ENCODE data around the gene PKHD1.

PKHD1 gene

DNA sequence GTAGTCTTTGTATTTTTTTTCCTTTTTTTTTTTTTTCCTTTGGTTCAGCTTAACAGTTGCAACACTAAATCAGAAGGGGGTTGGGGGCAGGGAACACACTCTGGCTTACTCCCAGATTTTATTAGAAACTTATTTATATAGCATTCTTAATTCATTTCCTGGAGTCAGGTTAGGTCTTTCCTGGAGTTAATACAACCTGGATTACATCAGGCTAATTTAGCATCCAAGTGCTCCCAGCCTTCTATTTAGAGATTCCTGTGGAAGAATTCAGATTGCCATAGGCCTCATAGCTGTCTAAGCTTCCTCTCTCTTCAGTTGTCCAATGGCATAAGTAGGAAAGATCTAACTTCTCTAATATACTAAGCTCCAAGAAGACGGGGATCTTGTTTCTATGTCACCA lies 35.8 kb upstream of the PKHD1 start:
- no peak overlapping the region for H3K4me3 ChIP-seq (ENCODE audit: low read depth, low read length)
- TF ChIP-seq, protein P1, sequence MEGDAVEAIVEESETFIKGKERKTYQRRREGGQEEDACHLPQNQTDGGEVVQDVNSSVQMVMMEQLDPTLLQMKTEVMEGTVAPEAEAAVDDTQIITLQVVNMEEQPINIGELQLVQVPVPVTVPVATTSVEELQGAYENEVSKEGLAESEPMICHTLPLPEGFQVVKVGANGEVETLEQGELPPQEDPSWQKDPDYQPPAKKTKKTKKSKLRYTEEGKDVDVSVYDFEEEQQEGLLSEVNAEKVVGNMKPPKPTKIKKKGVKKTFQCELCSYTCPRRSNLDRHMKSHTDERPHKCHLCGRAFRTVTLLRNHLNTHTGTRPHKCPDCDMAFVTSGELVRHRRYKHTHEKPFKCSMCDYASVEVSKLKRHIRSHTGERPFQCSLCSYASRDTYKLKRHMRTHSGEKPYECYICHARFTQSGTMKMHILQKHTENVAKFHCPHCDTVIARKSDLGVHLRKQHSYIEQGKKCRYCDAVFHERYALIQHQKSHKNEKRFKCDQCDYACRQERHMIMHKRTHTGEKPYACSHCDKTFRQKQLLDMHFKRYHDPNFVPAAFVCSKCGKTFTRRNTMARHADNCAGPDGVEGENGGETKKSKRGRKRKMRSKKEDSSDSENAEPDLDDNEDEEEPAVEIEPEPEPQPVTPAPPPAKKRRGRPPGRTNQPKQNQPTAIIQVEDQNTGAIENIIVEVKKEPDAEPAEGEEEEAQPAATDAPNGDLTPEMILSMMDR (IDR thresholded peaks at IDR 0.05; ENCODE audit: borderline replicate concordance, insufficient read depth, low read depth, low read length), result no peak

DNA sequence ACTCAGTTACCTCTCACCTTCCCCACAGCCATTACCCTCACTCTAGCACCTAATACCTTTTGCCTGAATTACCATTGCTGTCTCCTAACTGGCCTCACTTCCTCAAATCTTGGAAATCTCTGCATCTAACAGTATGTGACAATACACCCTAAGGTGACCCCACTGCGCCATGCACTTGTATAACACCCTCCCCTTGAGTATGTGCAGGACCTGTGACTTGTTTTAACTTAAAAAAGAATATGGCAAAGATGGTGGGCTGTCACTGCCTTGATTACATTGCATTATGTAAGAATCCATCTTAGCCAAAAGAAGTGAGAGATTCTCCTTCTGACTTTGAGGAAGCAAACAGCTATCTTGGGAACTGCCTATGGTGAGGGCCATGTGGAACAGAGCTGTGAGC lies 29.9 kb upstream of the PKHD1 start:
- TF ChIP-seq, protein P1 (IDR thresholded peaks at IDR 0.05; ENCODE audit: borderline replicate concordance, insufficient read depth, low read depth, low read length), result no peak
- no peak overlapping the region for H3K4me3 ChIP-seq (ENCODE audit: low read depth, low read length)

DNA sequence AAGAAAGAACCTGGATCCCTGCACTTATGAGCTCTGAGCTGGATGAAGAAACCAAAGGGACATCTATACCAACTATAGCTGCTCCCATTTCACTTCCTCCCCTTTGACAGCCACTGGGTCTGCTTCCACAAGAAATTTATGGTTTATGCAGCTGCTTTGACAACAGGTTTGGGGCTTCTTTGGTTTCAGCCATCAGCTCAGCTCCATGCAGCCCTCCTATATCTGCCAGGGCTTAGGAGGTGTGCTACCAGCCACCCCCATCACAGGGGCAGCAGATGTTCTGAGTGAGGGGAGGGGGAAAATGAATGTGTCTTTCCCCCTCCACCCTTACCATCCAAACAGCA lies 29.2 kb upstream of the PKHD1 start:
- TF ChIP-seq, protein P1 (IDR thresholded peaks at IDR 0.05; ENCODE audit: borderline replicate concordance, insufficient read depth, low read depth, low read length), result no peak
- H3K4me3 ChIP-seq (ENCODE audit: low read depth, low read length), result no peak overlapping the region

DNA sequence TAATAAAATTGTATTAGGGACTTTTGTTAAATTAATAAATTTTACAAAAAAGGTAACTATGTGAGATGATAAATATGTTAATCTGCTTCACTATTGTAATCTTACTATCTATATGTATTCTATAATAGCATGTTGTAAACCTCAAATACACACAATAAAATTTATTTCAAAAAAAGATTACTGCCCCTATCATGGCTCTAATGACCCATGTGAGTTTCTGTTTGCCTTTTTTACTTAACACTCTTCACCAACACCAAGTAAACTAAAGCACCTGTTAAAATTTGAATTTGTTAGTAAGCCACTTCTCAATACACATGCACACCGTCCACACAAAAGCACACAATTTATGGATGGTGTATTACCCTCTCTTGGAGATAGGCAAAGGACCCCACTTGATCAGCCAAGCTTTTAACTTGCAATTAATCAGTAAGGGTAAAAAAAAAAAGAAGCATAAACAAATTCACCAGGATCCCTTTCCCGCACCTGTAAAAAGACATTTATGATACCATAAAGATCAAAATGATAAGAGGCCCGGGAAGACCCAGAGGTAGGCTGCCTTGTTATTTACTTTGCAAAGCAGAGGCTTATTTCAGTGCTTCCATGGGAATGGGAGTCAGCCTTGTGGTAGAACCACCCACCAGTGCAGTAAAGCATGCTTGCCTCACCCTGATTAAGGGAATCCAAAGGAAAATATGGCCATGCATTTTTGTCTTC lies 28.6 kb upstream of the PKHD1 start:
- TF ChIP-seq, protein P1 (IDR thresholded peaks at IDR 0.05; ENCODE audit: borderline replicate concordance, insufficient read depth, low read depth, low read length), result no peak
- H3K4me3 ChIP-seq (ENCODE audit: low read depth, low read length), result no peak overlapping the region

DNA sequence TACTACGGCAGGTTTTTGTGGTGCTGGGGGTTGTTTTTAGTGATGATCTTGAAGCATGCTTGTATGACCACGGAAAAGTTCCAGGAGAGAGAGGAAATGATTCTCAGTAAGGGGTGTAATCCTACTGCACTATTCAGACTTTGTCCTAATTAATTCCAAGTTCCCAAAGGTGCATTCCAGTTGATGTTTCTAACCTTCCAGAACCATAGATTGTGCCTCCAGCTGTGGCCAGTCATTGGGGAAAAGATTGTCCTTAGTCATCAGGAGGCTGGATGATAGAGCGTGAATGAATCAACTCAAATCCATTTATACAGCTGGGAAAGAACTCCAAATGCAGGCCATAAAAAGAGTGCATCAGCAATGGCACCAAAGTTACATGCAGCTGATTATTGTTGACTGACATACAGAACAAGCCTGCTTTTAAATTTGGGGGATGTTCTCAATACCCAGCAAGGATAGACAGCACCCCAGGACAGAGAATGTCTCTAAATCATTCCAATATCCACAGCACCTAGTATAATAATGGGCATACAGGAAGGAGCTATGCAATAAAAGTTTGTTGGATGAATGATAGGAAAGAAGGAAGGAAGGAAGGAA lies 27.8 kb upstream of the PKHD1 start:
- H3K4me3 ChIP-seq (ENCODE audit: low read depth, low read length), result no peak overlapping the region
- TF ChIP-seq, protein P1 (IDR thresholded peaks at IDR 0.05; ENCODE audit: borderline replicate concordance, insufficient read depth, low read depth, low read length), result no peak

DNA sequence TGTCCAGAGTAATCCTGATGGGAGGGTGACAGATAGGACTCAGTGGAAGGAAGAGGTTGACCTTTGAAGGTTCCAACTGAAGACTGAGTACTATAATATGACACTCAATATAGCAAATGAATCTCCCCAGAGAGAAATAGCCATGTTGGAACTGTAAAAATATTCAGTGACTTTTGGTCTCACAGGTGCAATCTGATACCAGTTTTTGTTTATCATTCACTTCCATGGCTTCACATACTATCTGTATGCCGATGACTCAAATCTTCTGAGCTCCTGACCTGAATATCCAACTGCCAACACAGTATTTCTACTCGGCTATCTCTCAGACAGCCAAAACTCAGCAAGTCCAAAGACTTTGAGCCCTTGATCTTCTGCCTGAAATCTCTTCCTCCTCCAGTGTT lies 21.8 kb upstream of the PKHD1 start:
- TF ChIP-seq, protein P1 (IDR thresholded peaks at IDR 0.05; ENCODE audit: borderline replicate concordance, insufficient read depth, low read depth, low read length), result no peak
- no peak overlapping the region for H3K4me3 ChIP-seq (ENCODE audit: low read depth, low read length)

DNA sequence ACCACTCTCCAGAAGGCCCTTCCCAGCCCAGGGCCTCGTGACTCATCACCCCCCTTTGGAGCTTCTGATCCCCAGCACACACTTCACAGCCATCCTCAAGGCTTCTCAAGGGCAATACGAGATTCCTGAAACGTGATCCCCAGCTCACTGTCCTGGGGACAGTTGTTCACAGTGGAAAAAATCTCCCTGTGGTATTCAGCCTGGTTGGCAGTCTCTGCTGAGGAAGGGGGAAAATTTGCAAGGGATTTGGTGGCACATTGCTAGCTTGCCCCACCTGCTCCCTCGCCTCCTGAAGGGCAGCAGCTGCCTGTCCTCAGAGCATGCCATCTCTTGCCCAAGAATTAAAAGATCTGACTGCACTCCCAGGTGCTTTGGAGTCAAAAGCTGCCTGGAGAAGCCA lies 20.7 kb upstream of the PKHD1 start:
- TF ChIP-seq, protein P1 (IDR thresholded peaks at IDR 0.05; ENCODE audit: borderline replicate concordance, insufficient read depth, low read depth, low read length), result no peak
- H3K4me3 ChIP-seq (ENCODE audit: low read depth, low read length), result no peak overlapping the region
